ENCODE measurements around the gene SHB. TPM values are rescaled to one million over a fixed set of nuclear protein-coding genes. Genes with fewer than 3 reads are reported as not detected.

Gene SHB
- total RNA-seq, 1 experiment from 2014 or later, result 10.1 TPM

DNA sequence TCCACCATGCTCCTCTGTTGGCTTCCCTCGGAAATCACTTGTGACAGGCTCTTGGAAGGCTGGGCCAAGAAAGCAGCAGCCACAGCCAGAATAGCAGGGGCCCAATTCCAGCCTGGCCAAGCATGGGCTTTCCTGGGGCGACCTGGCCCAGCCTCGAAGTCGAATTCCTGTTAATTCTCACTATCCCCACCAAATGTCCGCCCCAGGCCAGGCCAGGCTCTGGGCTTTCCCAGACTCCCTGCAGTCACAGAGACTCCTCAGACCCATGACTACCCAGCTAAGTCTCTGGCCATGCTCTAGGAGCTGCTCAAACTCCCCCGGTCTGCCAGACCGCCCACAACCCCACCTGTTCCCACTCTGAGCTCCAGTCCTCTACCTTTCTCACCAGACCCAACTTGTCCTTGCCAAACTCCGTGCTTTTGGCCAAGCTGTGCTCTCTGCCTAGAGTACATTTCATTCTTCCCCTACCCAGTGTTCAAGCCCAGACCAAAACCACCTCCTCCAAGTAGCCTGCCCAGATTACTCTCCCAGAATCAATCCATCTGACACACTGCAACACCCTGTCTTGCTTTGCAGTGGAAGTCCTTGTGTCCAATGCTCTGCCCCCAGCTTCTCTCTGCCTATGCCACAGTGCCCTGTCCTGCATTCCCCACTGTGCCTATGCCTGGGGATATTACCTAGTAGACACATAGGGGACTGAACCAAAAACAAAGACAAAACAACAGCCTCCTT lies 26.2 kb downstream of the SHB start:
- DNase-seq (ENCODE audit: low spot score), result no peak

DNA sequence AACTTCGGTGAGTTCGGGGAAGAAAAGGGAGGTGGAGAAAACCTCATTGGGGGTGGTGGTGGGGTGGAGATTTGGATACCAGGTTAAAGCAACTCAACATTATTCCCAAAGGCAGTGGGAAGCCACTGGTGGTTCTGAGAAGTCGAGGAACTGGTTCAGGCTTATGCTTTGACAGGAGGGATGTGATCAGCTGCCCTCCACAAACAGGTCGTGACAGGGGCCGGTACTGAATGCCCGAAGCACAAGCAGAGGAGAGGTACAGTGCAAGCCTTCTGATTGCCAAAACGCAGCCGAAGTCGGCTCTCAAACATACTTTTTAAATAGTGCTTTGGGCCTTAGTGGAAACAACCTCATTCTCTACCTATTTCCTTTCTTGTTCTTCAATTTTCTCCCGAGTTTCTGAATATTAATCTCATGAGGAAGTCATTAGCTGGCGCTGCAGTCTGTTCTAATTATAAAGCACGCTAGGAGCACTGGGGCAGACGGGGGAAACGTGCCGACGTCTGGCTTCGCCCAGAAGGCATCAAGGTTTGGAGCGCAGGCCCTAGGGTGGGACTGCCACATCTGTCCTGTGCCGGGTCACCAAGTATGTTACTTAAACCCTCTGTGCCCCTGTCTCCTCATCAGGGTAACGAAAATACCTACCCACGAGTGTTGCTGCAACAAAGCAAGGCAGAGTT lies 27.3 kb downstream of the SHB start:
- no peak for DNase-seq (ENCODE audit: low spot score)

DNA sequence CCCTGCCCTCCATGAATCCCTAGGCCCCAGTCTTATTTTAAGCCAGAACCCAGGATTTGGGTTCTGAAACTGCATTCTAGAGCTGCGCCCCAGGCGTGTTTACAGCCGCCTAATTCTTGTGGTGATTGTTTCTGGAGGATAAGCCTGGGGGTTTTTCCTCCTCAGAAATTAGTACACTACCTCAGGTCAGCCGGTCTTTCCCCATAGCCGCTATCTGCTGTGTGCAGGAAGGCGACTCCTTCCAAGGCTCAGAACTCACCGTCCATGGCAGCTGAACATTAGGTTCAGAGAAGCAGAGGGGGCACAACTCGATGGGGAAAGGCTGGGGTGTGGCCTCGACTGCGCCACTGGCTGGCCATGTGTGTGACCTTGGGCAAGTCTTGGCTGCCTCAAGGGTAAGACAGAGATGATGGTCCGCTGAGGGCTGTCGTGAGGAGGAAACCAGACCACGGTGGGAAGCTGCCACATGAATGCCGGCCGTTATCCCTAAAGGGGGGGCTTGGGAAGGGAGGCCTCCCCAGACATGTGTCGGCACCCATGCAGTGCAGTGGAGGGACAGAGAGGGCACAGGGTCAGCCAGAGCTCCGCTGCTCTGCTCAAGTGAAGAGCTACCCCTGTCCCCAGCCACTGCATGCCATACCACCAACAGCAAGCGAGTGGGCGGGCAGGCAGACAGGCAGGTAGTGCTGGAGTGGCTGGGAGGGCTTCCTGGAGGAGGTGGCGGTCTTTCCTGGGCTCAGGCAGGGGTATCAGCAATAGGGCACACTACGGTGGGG lies 28.9 kb downstream of the SHB start:
- no peak for DNase-seq (ENCODE audit: low spot score)

GRCh38 chr9:38039090-38039906 lies 29.7 kb downstream of the SHB start:
- DNase-seq (ENCODE audit: low spot score), result peak; percentile 91

GRCh38 chr9:38038307-38039089 lies 30.5 kb downstream of the SHB start:
- peak; percentile 56 for DNase-seq (ENCODE audit: low spot score)

DNA sequence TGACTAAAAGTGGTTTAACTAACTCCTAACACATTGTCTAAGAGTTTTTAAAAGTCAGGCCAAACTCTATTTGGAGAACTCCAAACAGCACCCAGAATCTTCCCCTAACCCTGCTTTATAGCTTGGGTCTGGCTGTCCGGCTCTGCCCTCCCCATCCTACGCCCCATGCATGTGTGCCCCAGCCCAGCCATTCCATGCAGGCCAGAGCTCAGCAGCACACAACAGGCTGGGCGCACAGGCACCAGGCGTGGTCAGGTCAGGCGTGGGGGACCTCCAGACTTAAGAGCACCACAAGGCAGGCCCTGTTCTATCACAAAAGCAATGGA lies 31.1 kb downstream of the SHB start:
- DNase-seq (ENCODE audit: low spot score), result no peak

DNA sequence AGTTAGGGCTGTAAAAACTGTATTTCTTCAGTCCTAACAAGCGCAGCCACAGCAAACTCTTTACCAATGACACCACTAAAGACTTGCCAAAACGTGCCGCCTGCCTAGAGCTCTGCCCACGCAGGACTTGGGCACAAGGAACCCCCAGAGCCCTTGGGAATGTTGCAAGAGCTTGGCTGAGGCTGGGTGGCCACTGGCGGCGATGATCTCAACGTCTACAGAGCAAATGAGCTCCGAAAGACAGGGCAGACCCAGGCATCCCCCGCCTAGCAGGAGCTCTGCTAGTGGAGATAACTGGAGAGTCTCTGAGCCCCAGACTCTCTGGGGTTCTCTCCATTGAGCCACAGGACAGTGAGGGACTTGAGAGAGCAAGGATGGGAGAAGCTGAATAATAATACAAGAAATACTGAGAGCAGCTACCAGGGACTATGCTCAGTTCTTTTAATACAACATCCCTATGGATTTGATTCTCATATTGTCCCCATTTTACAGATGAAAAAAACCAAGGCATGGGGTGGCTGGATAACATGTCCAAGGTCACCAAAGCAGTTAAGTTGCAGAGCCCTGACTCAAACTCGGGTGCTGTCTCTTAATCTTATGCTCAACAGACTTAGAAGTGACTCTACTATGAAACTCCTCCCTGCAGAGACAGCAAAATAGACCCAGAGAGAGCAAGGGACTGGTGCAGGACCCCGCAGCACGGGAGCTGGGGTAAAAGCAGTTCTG lies 32.5 kb downstream of the SHB start:
- DNase-seq (ENCODE audit: low spot score), result peak; percentile 71

DNA sequence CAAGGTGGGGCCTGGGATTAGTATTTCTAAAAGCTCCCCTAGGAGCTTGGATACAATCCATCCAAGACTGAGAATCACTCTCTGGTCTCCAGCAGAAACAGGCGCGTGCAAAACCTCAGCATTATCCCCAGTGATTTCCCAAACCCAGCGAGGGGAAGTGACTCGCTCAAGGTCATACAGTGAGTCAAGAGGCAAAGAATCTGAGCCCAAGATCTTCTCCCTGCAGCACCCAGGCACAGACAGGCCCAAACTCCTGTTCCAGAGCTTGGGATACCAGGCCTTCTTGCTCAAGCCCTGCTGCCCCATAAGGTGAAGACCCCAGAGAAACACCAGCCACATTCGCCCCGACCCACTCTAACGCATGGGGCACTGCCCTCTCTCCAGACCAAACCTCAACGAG lies 33.2 kb downstream of the SHB start:
- DNase-seq (ENCODE audit: low spot score), result no peak

- DNase-seq (ENCODE audit: low spot score), result no peak
Measured at GRCh38 chr9:38033941-38034340, 35.1 kb downstream of the SHB start.

DNA sequence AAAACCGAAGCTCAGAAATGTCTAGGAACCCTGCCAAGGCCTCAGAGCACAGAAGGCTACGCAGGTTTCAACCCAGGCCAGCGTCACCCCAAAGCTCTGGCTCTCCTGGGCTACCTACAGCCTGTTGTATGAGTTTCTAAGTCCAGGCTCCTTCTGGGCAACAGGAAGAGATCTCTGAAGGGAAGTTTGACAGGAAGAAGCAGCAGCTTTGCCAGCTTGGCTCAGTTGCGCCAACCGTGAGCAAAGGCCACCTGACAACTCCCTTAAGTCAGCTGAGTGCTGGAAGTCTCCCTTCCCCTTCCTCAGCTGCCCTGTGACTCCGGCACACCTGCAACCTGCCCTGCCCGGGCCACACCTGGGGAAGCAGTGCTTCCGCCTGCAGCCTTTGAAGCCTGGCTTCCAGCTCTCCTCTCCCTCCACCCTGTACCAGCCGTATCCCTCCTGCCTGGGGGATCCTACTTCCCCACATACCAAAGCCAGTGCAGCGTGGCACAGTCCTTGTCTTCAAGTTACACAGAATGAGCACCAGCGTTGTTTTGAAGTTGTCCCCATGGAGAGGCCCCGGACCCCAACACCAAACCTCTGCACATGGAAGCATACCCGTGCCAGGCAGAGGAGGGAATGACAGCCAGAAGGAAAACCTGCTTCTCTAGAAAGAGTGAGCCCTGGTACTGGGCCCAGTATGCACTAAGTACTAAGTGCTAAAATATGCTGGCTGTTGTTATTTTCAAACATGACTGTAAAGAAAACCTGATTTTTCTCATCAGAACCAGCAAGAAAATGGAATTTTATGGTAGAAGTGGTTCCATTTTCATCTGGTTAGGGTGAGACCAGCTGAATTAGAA lies 36.5 kb downstream of the SHB start:
- DNase-seq (ENCODE audit: low spot score), result no peak

DNA sequence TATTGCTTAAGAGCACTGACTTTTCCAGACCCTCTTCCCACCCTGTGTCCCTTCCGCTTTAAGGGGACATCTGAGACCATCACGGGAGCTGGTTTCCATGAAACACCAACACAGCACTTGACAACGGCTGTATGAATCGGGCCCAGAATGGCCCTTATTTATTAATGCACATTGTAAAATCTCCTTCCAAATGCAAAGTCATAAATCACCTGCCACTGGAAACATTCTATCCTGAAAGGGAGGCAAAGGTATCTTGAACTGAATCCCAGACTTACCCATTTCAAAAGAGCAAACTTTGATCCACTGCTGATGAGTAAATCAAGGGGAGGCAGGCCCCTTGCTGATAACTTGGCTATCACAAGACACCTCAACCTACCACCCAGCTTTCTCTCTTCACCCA lies 37.4 kb downstream of the SHB start:
- DNase-seq (ENCODE audit: low spot score), result no peak

- DNase-seq (ENCODE audit: low spot score), result no peak
Measured at GRCh38 chr9:38030658-38031057, 38.4 kb downstream of the SHB start.

GRCh38 chr9:38029915-38030638 lies 39.0 kb downstream of the SHB start:
- no peak for DNase-seq (ENCODE audit: low spot score)

GRCh38 chr9:38027714-38028113 lies 41.3 kb downstream of the SHB start:
- no peak for DNase-seq (ENCODE audit: low spot score)

GRCh38 chr9:38026840-38027527 lies 42.0 kb downstream of the SHB start:
- no peak for DNase-seq (ENCODE audit: low spot score)

DNA sequence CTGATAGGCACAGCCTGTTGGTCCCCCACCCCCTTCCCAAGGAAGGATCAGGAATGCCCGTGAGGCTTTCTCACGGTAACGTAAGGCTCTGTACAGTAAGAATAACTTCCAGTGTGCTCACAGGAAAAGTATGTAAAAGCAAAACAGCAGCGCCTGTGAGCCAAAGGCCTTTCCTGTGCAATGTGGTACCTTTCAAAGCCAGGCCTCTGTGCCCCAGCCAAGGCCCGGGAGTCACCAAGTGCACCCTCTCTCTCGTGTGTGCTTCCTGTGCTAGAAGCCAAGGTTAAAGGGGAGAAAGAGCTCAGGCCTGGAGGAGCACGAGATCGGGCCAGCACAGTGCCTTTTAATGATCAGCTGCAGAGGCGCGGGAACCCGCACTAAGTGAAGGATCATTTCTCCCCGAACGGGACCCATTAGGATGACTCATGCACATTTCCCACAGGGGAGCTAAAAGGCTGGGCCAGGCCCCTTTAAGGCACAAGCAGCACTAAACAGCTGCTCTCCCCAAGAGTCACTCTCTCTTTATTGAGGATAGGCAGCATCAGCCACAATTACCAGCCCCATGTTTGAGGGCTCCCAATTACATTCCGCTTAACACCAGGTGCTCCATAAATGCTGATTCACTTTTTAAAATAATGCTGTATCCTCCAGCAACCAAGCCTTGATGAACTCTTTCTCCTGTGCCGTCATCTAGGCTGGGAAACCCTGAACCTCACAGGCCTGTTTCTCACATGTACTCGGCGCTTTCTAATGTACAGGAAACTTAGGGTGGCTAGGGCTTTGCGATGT lies 42.8 kb downstream of the SHB start:
- peak; percentile 95 for DNase-seq (ENCODE audit: low spot score)

DNA sequence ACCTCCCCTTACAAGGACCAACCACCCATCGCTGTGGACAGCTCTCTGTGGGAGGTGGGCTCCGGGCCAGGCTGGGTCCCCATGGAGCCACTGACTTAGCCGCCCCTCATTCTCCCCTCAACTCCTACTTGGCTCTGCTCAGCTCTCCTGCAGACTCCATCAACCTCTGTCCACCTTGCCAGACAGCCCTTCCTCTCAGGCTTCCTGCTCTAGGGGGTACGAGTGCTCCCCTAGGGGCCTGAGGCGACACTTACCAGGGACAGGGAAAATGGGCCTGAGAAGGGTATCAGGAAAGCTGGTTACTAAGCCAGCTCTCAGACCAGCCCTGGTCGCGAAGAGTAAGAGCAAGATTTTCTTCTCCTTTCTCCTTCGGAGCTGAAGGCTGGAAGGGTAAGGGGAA lies 43.9 kb downstream of the SHB start:
- no peak for DNase-seq (ENCODE audit: low spot score)
